Mucosa of stomach (tissue), 1 donor: ENCODE measurements around the gene PC.
"Not testable (repeated sequence)": the region's sequence is repeated elsewhere in the genome, so short reads cannot be mapped to it uniquely, and the experiment has no call there.

Source experiments
- H3K27me3 ChIP-seq: one replicate; pipeline ENCODE4 v1.7.0; 2013; ENCODE audit warnings: mild to moderate bottlenecking, low read length; ENCODE audit not compliant: control insufficient read depth, insufficient read depth
- H3K36me3 ChIP-seq: one replicate; pipeline ENCODE4 v1.7.0; 2013; ENCODE audit warnings: low read length; ENCODE audit not compliant: control insufficient read depth, insufficient read depth
- H3K4me1 ChIP-seq: one replicate; pipeline ENCODE4 v1.7.0; 2013; ENCODE audit warnings: mild to moderate bottlenecking, low read length; ENCODE audit not compliant: control insufficient read depth, insufficient read depth
- H3K4me3 ChIP-seq: one replicate; pipeline ENCODE4 v1.7.0; 2013; ENCODE audit warnings: low read length
- H3K9ac ChIP-seq: one replicate; pipeline ENCODE4 v1.7.0; 2013; ENCODE audit warnings: mild to moderate bottlenecking, low read length, moderate library complexity
- H3K9me3 ChIP-seq: one replicate; pipeline ENCODE4 v1.7.0; 2013; ENCODE audit warnings: mild to moderate bottlenecking, low read length, moderate library complexity; ENCODE audit not compliant: control insufficient read depth
- donor health status: Pancreatic carcinoma.

Gene PC

GRCh38 chr11:66962801-66963200 lies 4.6 kb upstream of the PC start:
- Histone ChIP-seq H3K4me1 (peaks cover 6% of the 10 kb centered on the region), H3K9me3 (no peaks in the 10 kb centered on the region), H3K9ac (no peak overlapping the region), H3K4me3 (no peak overlapping the region), H3K27me3 (no peaks in the 10 kb centered on the region), H3K36me3 (no peaks in the 10 kb centered on the region)

- Histone ChIP-seq H3K9me3 (no peaks in the 10 kb centered on the region), H3K9ac (no peak overlapping the region), H3K4me1 (peaks cover 10% of the 10 kb centered on the region), H3K4me3 (no peak overlapping the region), H3K27me3 (no peaks in the 10 kb centered on the region), H3K36me3 (no peaks in the 10 kb centered on the region)
These were observed 4.1 kb upstream of the PC start for GRCh38 chr11:66962247-66962646.

- H3K9me3 ChIP-seq, H3K9ac ChIP-seq, H3K27me3 ChIP-seq, H3K36me3 ChIP-seq, H3K4me3 ChIP-seq: not testable (repeated sequence)
- H3K4me1 ChIP-seq, result peaks cover 15% of the 10 kb centered on the region
These were observed 3.6 kb upstream of the PC start for GRCh38 chr11:66961691-66962213.

GRCh38 chr11:66958956-66959274 lies 732 bp upstream of the PC start:
- peaks cover 15% of the 10 kb centered on the region for H3K4me1 ChIP-seq
- peak overlapping the region; percentile 23 for H3K4me3 ChIP-seq
- H3K27me3 ChIP-seq, result no peaks in the 10 kb centered on the region
- H3K9me3 ChIP-seq, result no peaks in the 10 kb centered on the region
- no peak overlapping the region for H3K9ac ChIP-seq
- H3K36me3 ChIP-seq, result no peaks in the 10 kb centered on the region

GRCh38 chr11:66957971-66958231 lies 282 bp downstream of the PC start:
- Histone ChIP-seq H3K4me1 (peaks cover 15% of the 10 kb centered on the region), H3K4me3 (peak overlapping the region; percentile 36), H3K27me3 (no peaks in the 10 kb centered on the region), H3K36me3 (no peaks in the 10 kb centered on the region), H3K9me3 (no peaks in the 10 kb centered on the region), H3K9ac (peak overlapping the region; percentile 13)

GRCh38 chr11:66956689-66957290 lies 1.4 kb downstream of the PC start:
- H3K4me3 ChIP-seq, result no peak overlapping the region
- peaks cover 15% of the 10 kb centered on the region for H3K4me1 ChIP-seq
- no peaks in the 10 kb centered on the region for H3K27me3 ChIP-seq
- H3K9ac ChIP-seq, result no peak overlapping the region
- H3K36me3 ChIP-seq, result no peaks in the 10 kb centered on the region
- H3K9me3 ChIP-seq, result no peaks in the 10 kb centered on the region

GRCh38 chr11:66953081-66953833 lies 4.9 kb downstream of the PC start:
- Histone ChIP-seq H3K36me3 (no peaks in the 10 kb centered on the region), H3K9ac (no peak overlapping the region), H3K4me3 (no peak overlapping the region), H3K27me3 (no peaks in the 10 kb centered on the region), H3K9me3 (no peaks in the 10 kb centered on the region), H3K4me1 (peaks cover 11% of the 10 kb centered on the region)

GRCh38 chr11:66951927-66952337 lies 6.3 kb downstream of the PC start:
- H3K27me3 ChIP-seq, result no peaks in the 10 kb centered on the region
- H3K36me3 ChIP-seq, result no peaks in the 10 kb centered on the region
- H3K9ac ChIP-seq, result no peak overlapping the region
- H3K4me3 ChIP-seq, result no peak overlapping the region
- no peaks in the 10 kb centered on the region for H3K9me3 ChIP-seq
- H3K4me1 ChIP-seq, result peaks cover 3% of the 10 kb centered on the region

GRCh38 chr11:66951135-66951534 lies 7.0 kb downstream of the PC start:
- Histone ChIP-seq H3K36me3 (no peaks in the 10 kb centered on the region), H3K4me3 (no peak overlapping the region), H3K9ac (no peak overlapping the region), H3K9me3 (no peaks in the 10 kb centered on the region), H3K4me1 (no peaks in the 10 kb centered on the region), H3K27me3 (no peaks in the 10 kb centered on the region)

- no peaks in the 10 kb centered on the region for H3K9me3 ChIP-seq
- no peak overlapping the region for H3K9ac ChIP-seq
- H3K27me3 ChIP-seq, result no peaks in the 10 kb centered on the region
- H3K4me1 ChIP-seq, result no peaks in the 10 kb centered on the region
- no peaks in the 10 kb centered on the region for H3K36me3 ChIP-seq
- no peak overlapping the region for H3K4me3 ChIP-seq
These were observed 8.1 kb downstream of the PC start for GRCh38 chr11:66950112-66950535.

GRCh38 chr11:66938582-66939135 lies 19.5 kb downstream of the PC start:
- Histone ChIP-seq H3K9me3 (no peaks in the 10 kb centered on the region), H3K36me3 (no peaks in the 10 kb centered on the region), H3K4me1 (no peaks in the 10 kb centered on the region), H3K9ac (no peak overlapping the region), H3K4me3 (no peak overlapping the region), H3K27me3 (no peaks in the 10 kb centered on the region)

- Histone ChIP-seq H3K4me3 (no peak overlapping the region), H3K36me3 (no peaks in the 10 kb centered on the region), H3K27me3 (no peaks in the 10 kb centered on the region), H3K9ac (no peak overlapping the region), H3K9me3 (no peaks in the 10 kb centered on the region), H3K4me1 (no peaks in the 10 kb centered on the region)
These were observed 20.9 kb downstream of the PC start for GRCh38 chr11:66937193-66937733.
